H1 (cell line): ENCODE results near the gene CDK15. TPM values are rescaled to one million over a fixed set of nuclear protein-coding genes. Genes with fewer than 3 reads are reported as not detected.

Experiments
- CTCF ChIA-PET: fragments of 300-600 bp; sonication (Branson Sonifier 250); formaldehyde crosslinking; loops from one replicate; lab custom pipeline; 2021; ENCODE audit not compliant: partially characterized antibody; lab: Charles Lee
- POLR2A ChIA-PET: fragments of 300-600 bp; sonication (Branson Sonifier 250); formaldehyde crosslinking; loops from one replicate; lab custom pipeline; 2021; ENCODE audit warnings: inconsistent platforms; ENCODE audit not compliant: partially characterized antibody; lab: Charles Lee
- DNase-seq, 2 experiments: peaks; one replicate each; pipeline versions ENCODE4 v3.0.0 to v3.0.0-alpha.2; 2010 to 2022; ENCODE audit warnings: low spot score in 2 of 2, low read depth in 1 of 2, mixed read lengths in 1 of 2
- FAIRE-seq: peaks from 2 replicates; lab custom pipeline; 2011; peaks lifted over from hg19 to GRCh38; lab: Jason Lieb, UNC
- H2AFZ ChIP-seq: 2 replicates; pipeline ENCODE4 v1.8.1; 2012; ENCODE audit warnings: low read length, inconsistent platforms
- H2AK5ac ChIP-seq: 2 replicates; pipeline ENCODE4 v1.6.1; 2013; ENCODE audit warnings: low read depth, low read length
- H2BK120ac ChIP-seq: replicated peaks from 2 replicates; pipeline ENCODE3; 2013; ENCODE audit warnings: low read depth, low read length, inconsistent platforms
- H2BK12ac ChIP-seq: 2 replicates; pipeline ENCODE4 v1.6.1; 2013; ENCODE audit warnings: low read depth, low read length
- H2BK15ac ChIP-seq: 2 replicates; pipeline ENCODE4 v1.6.1; 2013; ENCODE audit warnings: low read length
- H2BK20ac ChIP-seq: 2 replicates; pipeline ENCODE4 v1.6.1; 2013; ENCODE audit warnings: low read length
- H2BK5ac ChIP-seq: 2 replicates; pipeline ENCODE4 v1.6.1; 2013; ENCODE audit warnings: low read depth, low read length
- H3K14ac ChIP-seq: 2 replicates; pipeline ENCODE4 v1.6.1; 2013; ENCODE audit warnings: inconsistent platforms; ENCODE audit not compliant: insufficient read length
- H3K18ac ChIP-seq: 2 replicates; pipeline ENCODE4 v1.6.1; 2013; ENCODE audit warnings: low read length; ENCODE audit errors: extremely low read depth
- H3K23ac ChIP-seq: 2 replicates; pipeline ENCODE4 v1.6.1; 2013; ENCODE audit warnings: inconsistent platforms; ENCODE audit not compliant: insufficient read length
- H3K23me2 ChIP-seq: 2 replicates; pipeline ENCODE4 v1.6.1; 2013; ENCODE audit warnings: low read depth, low read length
- H3K27ac ChIP-seq: 2 replicates; pipeline ENCODE4 v1.6.1; 2011; ENCODE audit warnings: low read depth, low read length, inconsistent platforms
- H3K27me3 ChIP-seq, 4 experiments: replicated peaks in 1 of 4; 1 replicate in 1 of 4; 2 replicates in 3 of 4; pipeline versions ENCODE4 v1.6.1 to v1.8.1; 2011 to 2013; ENCODE audit warnings: low read length in 3 of 4, mild to moderate bottlenecking in 3 of 4, inconsistent platforms in 2 of 4, mixed read lengths in 2 of 4, moderate library complexity in 1 of 4; ENCODE audit not compliant: control insufficient read depth in 3 of 4, insufficient read depth in 3 of 4; ENCODE audit errors: extremely low read depth in 1 of 4
- H3K36me3 ChIP-seq, 4 experiments: 2 replicates each; pipeline versions ENCODE4 v1.6.1 to v1.8.1; 2011 to 2013; ENCODE audit warnings: mild to moderate bottlenecking in 4 of 4, low read length in 3 of 4, moderate library complexity in 2 of 4, control low read depth in 1 of 4, inconsistent platforms in 1 of 4; ENCODE audit not compliant: insufficient read depth in 4 of 4, control insufficient read depth in 2 of 4
- H3K4ac ChIP-seq: replicated peaks from 2 replicates; pipeline ENCODE3; 2013; ENCODE audit warnings: low read length, low read depth, mixed read lengths, inconsistent platforms; ENCODE audit not compliant: insufficient read length
- H3K4me1 ChIP-seq, 4 experiments: replicated peaks in 1 of 4; 1 replicate in 1 of 4; 2 replicates in 3 of 4; pipeline versions ENCODE4 v1.6.1 to v1.8.1; 2011 to 2013; ENCODE audit warnings: low read length in 3 of 4, inconsistent platforms in 2 of 4, mixed read lengths in 1 of 4; ENCODE audit not compliant: insufficient read depth in 4 of 4, control insufficient read depth in 3 of 4
- H3K4me2 ChIP-seq, 2 experiments: 2 replicates each; pipeline versions ENCODE4 v1.6.1 to v1.8.1; 2011 to 2013; ENCODE audit warnings: low read depth in 2 of 2, low read length in 2 of 2, control low read depth in 1 of 2, inconsistent platforms in 1 of 2, mild to moderate bottlenecking in 1 of 2; ENCODE audit not compliant: insufficient read depth in 1 of 2
- H3K4me3 ChIP-seq, 4 experiments: fragments of 200-600, 300-600 bp in 1 of 4; sonication (generic), shearing (Covaris generic), sonication (Bioruptor Twin) in 1 of 4; 2 replicates each; pipeline versions ENCODE4 v1.5.1 to v1.8.1; 2011 to 2016; ENCODE audit warnings: low read length in 4 of 4, low read depth in 3 of 4, control low read depth in 2 of 4, inconsistent platforms in 2 of 4, mild to moderate bottlenecking in 2 of 4, mixed read lengths in 1 of 4, moderate library complexity in 1 of 4; ENCODE audit not compliant: insufficient read depth in 2 of 4; ENCODE audit errors: extremely low read depth in 1 of 4
- H3K56ac ChIP-seq: replicated peaks from 2 replicates; pipeline ENCODE3; 2013; ENCODE audit warnings: low read depth, mild to moderate bottlenecking, mixed read lengths, low read length, inconsistent platforms; ENCODE audit not compliant: insufficient read length
- H3K79me1 ChIP-seq: 2 replicates; pipeline ENCODE4 v1.6.1; 2013; ENCODE audit warnings: low read depth, low read length, control low read depth
- H3K79me2 ChIP-seq, 2 experiments: 2 replicates each; pipeline versions ENCODE4 v1.6.1 to v1.8.1; 2012 to 2013; ENCODE audit warnings: low read length in 2 of 2, mild to moderate bottlenecking in 2 of 2, inconsistent platforms in 1 of 2; ENCODE audit not compliant: insufficient read depth in 2 of 2, control insufficient read depth in 1 of 2
- H3K9ac ChIP-seq, 4 experiments: replicated peaks in 1 of 4; 1 replicate in 1 of 4; 2 replicates in 3 of 4; pipeline versions ENCODE4 v1.6.1 to v1.8.1; 2011 to 2013; ENCODE audit warnings: low read depth in 3 of 4, low read length in 3 of 4, control low read depth in 2 of 4, mild to moderate bottlenecking in 2 of 4, moderate library complexity in 2 of 4, inconsistent platforms in 1 of 4; ENCODE audit errors: extremely low read depth in 1 of 4
- H3K9me3 ChIP-seq, 2 experiments: 2 replicates each; pipeline versions ENCODE4 v1.6.1 to v1.8.1; 2012 to 2013; ENCODE audit warnings: mild to moderate bottlenecking in 2 of 2, moderate library complexity in 2 of 2, control low read depth in 1 of 2, inconsistent platforms in 1 of 2, low read depth in 1 of 2, low read length in 1 of 2, mixed read lengths in 1 of 2; ENCODE audit not compliant: insufficient read depth in 2 of 2
- H4K20me1 ChIP-seq, 2 experiments: replicated peaks in 1 of 2; 2 replicates each; pipeline versions ENCODE3 to v1.8.1; 2011 to 2013; ENCODE audit warnings: inconsistent platforms in 2 of 2, low read length in 2 of 2, mild to moderate bottlenecking in 1 of 2; ENCODE audit not compliant: insufficient read depth in 2 of 2, control insufficient read depth in 1 of 2
- H4K5ac ChIP-seq: 2 replicates; pipeline ENCODE4 v1.6.1; 2013; ENCODE audit warnings: low read length, low read depth, mixed read lengths, inconsistent platforms; ENCODE audit not compliant: insufficient read length
- H4K8ac ChIP-seq: 2 replicates; pipeline ENCODE4 v1.8.0; 2013; ENCODE audit warnings: mild to moderate bottlenecking, moderate library complexity, low read length, inconsistent platforms; ENCODE audit not compliant: insufficient read depth; ENCODE audit errors: extremely low read depth
- H4K91ac ChIP-seq: replicated peaks from 2 replicates; pipeline ENCODE3; 2013; ENCODE audit warnings: low read length, mixed read lengths, inconsistent platforms; ENCODE audit not compliant: insufficient read length
- WGBS, 2 experiments: shearing (Covaris generic) in 1 of 2; methylation state at CpG; one replicate each; pipeline versions ENCODE4 v1.1.6 to v1.1.7; 2013 to 2015; ENCODE audit warnings: low lambda C conversion rate in 2 of 2, mixed read lengths in 2 of 2, inconsistent platforms in 1 of 2, low coverage in 1 of 2, missing lambda C conversion rate in 1 of 2; ENCODE audit not compliant: insufficient replicate concordance in 2 of 2, insufficient coverage in 1 of 2, insufficient read length in 1 of 2; ENCODE audit errors: extremely low coverage in 1 of 2, missing lambda C conversion rate in 1 of 2; 5-methylcytosine and 5-hydroxymethylcytosine counted together
- polyA plus RNA-seq, 7 experiments: library from polyadenylated mRNA; depleted of rRNA in 3 of 7; stranded (reverse) in 5 of 7; unstranded in 2 of 7; fragments of >200 nt in 5 of 7; fragments of 200-250 nt in 2 of 7; gene quantifications; 1 replicate in 5 of 7; 2 replicates in 1 of 7; 4 replicates in 1 of 7; pipeline versions ENCODE4 v1.2.1 to v1.2.3, GENCODE V29; 2011 to 2013; ENCODE audit warnings: missing spikeins in 2 of 7, mixed read lengths in 2 of 7
- total RNA-seq: library from RNA; stranded (reverse); fragmentation: NEBNext Ultra II Directional; extraction: Animal tissue kit (Norgen Biotek cat#: 25700); gene quantifications from 2 replicates; pipeline ENCODE4 v1.2.1, GENCODE V29; 2021

The CDK15 gene
- total and polyA plus RNA-seq, 2 of the 8 experiments (the other 6 are each of a cell fraction or from before 2014, with no cell fraction given), result 0.03 TPM; not detected in 1

DNA sequence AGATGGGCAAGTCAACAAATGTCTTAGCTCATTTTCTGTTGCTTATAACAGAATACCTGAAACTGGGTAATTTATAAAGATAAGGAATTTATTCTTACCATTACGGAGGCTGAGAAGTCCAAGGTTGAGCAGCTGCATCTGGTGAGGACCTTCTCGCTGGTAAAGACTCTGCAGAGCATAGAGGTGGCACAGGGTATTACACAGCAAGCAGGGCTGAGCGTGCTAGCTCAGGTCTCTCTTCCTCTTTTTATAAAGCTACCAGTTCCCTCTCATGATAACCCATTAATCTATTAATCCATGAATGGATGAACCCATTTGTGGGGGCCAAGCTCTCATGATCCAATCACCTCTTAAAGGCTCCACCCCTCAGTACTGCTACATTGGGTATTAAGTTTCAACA lies 109.1 kb downstream of the CDK15 start:
- H3K79me2 ChIP-seq, result no peaks in the 10 kb centered on the region
- no peak overlapping the region for H2BK5ac ChIP-seq
- H2BK20ac ChIP-seq, result no peak overlapping the region
- no peak overlapping the region for H3K27ac ChIP-seq
- no peak overlapping the region for H2BK15ac ChIP-seq
- H3K4ac ChIP-seq, result no peak overlapping the region
- H3K27me3 ChIP-seq, result no peaks in the 10 kb centered on the region
- no peaks in the 10 kb centered on the region; the same call in 1 of the 2 replicates for H3K23me2 ChIP-seq
- no peak overlapping the region for H3K4me3 ChIP-seq
- no peak overlapping the region for H3K9ac ChIP-seq
- H3K36me3 ChIP-seq, result no peaks in the 10 kb centered on the region
- H2AFZ ChIP-seq, result no peak overlapping the region
- H2BK120ac ChIP-seq, result no peak overlapping the region
- WGBS, 2 experiments, result 91% methylated on average over 3 of the region's 3 CpGs; no CpG with 5 or more reads in 1 of the 2 experiments
- no peak overlapping the region for H4K8ac ChIP-seq
- H3K4me1 ChIP-seq, result peaks cover 0 to 21% (median 6%) of the 10 kb centered on the region in 4 experiments; a peak in 5 of 7 replicates
- no peak overlapping the region for H4K5ac ChIP-seq
- H3K4me2 ChIP-seq, result no peak overlapping the region
- H2BK12ac ChIP-seq, result no peak overlapping the region
- POLR2A ChIA-PET, result interaction anchor here (0.8 to 3.0 kb wide), 2 partner anchors 14 to 61 kb away, joined by 4 to 10 read pairs; no protein-coding TSS in a partner anchor
- no peak overlapping the region for H3K14ac ChIP-seq
- FAIRE-seq (no peak), DNase-seq (no peak)
- H4K91ac ChIP-seq, result no peak overlapping the region
- no peaks in the 10 kb centered on the region for H4K20me1 ChIP-seq
- H3K9me3 ChIP-seq, result no peaks in the 10 kb centered on the region
- H3K56ac ChIP-seq, result no peak overlapping the region
- H3K18ac ChIP-seq, result no peak overlapping the region
- H2AK5ac ChIP-seq, result no peak overlapping the region
- H3K79me1 ChIP-seq, result no peaks in the 10 kb centered on the region
- H3K23ac ChIP-seq, result no peak overlapping the region
- CTCF ChIA-PET, result interaction anchor here (0.7 to 1.2 kb wide), 4 partner anchors 8 to 49 kb away, joined by 3 read pairs; no protein-coding TSS in a partner anchor
